PFSK-1 (cell line): ENCODE results near the gene KRT17.

Source experiments
- POLR2AphosphoS5 ChIP-seq: IDR thresholded peaks from 2 replicates; pipeline ENCODE4 v1.6.1; 2012; ENCODE audit warnings: low read depth, mild to moderate bottlenecking, control low read depth, low read length, moderate library complexity
- TAF1 ChIP-seq: IDR thresholded peaks from 2 replicates; pipeline ENCODE4 v1.6.1; 2012; ENCODE audit warnings: low read length, control low read depth, borderline replicate concordance; ENCODE audit not compliant: insufficient read depth

GRCh38 chr17:41613277-41614082, 10.9 kb downstream of the KRT17 start:
- TF ChIP-seq POLR2AphosphoS5 (no peak), TAF1 (no peak)
